Peyer's patch (tissue), 4 donors: ENCODE results near the gene DSC2. TPM values are rescaled to one million over a fixed set of nuclear protein-coding genes. Genes with fewer than 3 reads are reported as not detected.
"Not testable (repeated sequence)": the region's sequence is repeated elsewhere in the genome, so short reads cannot be mapped to it uniquely, and the experiment has no call there.

Source experiments
- DNase-seq, 3 donors: peaks; one replicate each; pipeline ENCODE4 v3.0.0-alpha.2; 2017 to 2019
- H3K27ac ChIP-seq, 4 donors: fragments of 200-600 bp; sonication (generic); one replicate each; pipeline ENCODE4 v1.5.1; 2016 to 2019
- H3K27me3 ChIP-seq, 2 donors: fragments of 200-600 bp; sonication (generic); one replicate each; pipeline ENCODE4 v1.5.1; 2019
- H3K36me3 ChIP-seq, 3 donors: fragments of 200-600 bp; sonication (generic); one replicate each; pipeline ENCODE4 v1.5.1; 2016 to 2019
- H3K4me1 ChIP-seq, 4 donors: fragments of 200-600 bp; sonication (generic); one replicate each; pipeline ENCODE4 v1.5.1; 2016 to 2019
- H3K4me3 ChIP-seq, 4 donors: fragments of 200-600 bp; sonication (generic); 1 replicate in 3 of 4; 2 replicates in 1 of 4; pipeline ENCODE4 v1.5.1; 2016 to 2019; ENCODE audit warnings: mild to moderate bottlenecking in 1 of 4
- H3K9me3 ChIP-seq, 4 donors: fragments of 200-600 bp; sonication (generic); one replicate each; pipeline ENCODE4 v1.5.1; 2016 to 2019; ENCODE audit warnings: mild to moderate bottlenecking in 1 of 4
- POLR2A ChIP-seq, 2 donors: fragments of 450-650 bp; IDR thresholded peaks; one replicate each; pipeline ENCODE4 v1.5.1; 2017; ENCODE audit warnings: antibody characterized with exemption in 2 of 2, mild to moderate bottlenecking in 2 of 2, moderate library complexity in 2 of 2
- total RNA-seq, 4 donors: library from RNA; depleted of rRNA; stranded (reverse); fragments of >200 nt; gene quantifications; one replicate each; pipeline ENCODE4 v1.1.0, GENCODE V29; 2016
- TF ChIP-seq, protein P1 (sequence below), 6 experiments: fragments of 450-650 bp in 4 of 6; fragments of 200-600 bp in 2 of 6; sonication (generic) in 1 of 6; IDR thresholded peaks; one replicate each; pipeline ENCODE4 v1.5.1; 2017 to 2019; ENCODE audit warnings: antibody characterized with exemption in 6 of 6, mild to moderate bottlenecking in 3 of 6, moderate library complexity in 1 of 6

The DSC2 gene
- total RNA-seq, 4 donors from 2014 or later, result 9.9 to 90.0 (median 59.6) TPM

GRCh38 chr18:31015715-31016434, 86.3 kb downstream of the DSC2 start:
- H3K36me3 ChIP-seq, result no peaks in the 10 kb centered on the region
- H3K27me3 ChIP-seq, result no peaks in the 10 kb centered on the region
- H3K4me1 ChIP-seq, result no peaks in the 10 kb centered on the region
- no peak for DNase-seq
- no peak for TF ChIP-seq POLR2A (IDR thresholded peaks at IDR 0.05)
- TF ChIP-seq, protein P1, sequence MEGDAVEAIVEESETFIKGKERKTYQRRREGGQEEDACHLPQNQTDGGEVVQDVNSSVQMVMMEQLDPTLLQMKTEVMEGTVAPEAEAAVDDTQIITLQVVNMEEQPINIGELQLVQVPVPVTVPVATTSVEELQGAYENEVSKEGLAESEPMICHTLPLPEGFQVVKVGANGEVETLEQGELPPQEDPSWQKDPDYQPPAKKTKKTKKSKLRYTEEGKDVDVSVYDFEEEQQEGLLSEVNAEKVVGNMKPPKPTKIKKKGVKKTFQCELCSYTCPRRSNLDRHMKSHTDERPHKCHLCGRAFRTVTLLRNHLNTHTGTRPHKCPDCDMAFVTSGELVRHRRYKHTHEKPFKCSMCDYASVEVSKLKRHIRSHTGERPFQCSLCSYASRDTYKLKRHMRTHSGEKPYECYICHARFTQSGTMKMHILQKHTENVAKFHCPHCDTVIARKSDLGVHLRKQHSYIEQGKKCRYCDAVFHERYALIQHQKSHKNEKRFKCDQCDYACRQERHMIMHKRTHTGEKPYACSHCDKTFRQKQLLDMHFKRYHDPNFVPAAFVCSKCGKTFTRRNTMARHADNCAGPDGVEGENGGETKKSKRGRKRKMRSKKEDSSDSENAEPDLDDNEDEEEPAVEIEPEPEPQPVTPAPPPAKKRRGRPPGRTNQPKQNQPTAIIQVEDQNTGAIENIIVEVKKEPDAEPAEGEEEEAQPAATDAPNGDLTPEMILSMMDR (IDR thresholded peaks at IDR 0.05), result no peak
- H3K4me3 ChIP-seq, result no peak overlapping the region
- no peaks in the 10 kb centered on the region for H3K9me3 ChIP-seq
- no peak overlapping the region for H3K27ac ChIP-seq

DNA sequence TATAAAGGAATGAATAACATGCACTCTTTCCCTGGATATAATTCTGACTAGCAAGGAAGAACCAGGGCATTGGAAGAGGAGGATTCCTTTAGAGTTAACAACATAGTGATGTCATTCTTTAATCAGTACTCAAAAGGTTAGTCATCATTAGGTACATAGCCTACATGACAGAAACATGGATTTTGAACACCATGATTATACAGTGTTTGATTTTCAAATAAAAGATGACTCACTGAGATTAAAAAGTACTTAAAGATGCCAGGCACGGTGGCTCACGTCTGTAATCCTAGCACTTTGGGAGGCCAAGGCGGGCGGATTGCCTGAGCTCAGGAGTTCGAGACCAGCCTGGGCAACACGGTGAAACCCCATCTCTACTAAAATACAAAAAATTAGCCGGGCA, 90.8 kb downstream of the DSC2 start:
- not testable (repeated sequence) for H3K4me3 ChIP-seq, H3K9me3 ChIP-seq, H3K36me3 ChIP-seq, H3K4me1 ChIP-seq, H3K27me3 ChIP-seq
- DNase-seq, result peak in 1 of 3 donors; percentile 47
- H3K27ac ChIP-seq, result peak overlapping the region in 1 of 4 donors; percentile 73

GRCh38 chr18:31010601-31011000, 91.6 kb downstream of the DSC2 start:
- H3K27ac ChIP-seq, result no peak overlapping the region
- no peaks in the 10 kb centered on the region for H3K27me3 ChIP-seq
- no peak overlapping the region for H3K4me3 ChIP-seq
- no peaks in the 10 kb centered on the region for H3K9me3 ChIP-seq
- TF ChIP-seq POLR2A (IDR thresholded peaks at IDR 0.05), result no peak
- H3K36me3 ChIP-seq, result no peaks in the 10 kb centered on the region
- DNase-seq, result no peak
- no peaks in the 10 kb centered on the region for H3K4me1 ChIP-seq

Other genes starting within 250 kb of the DSC2 start
- gene DSC3, start 59.7 kb downstream of the DSC2 start, total RNA-seq, result 1 to 10 TPM in 1 of 4 donors, under 1 TPM in 3; 0.38 to 2.0 (median 0.76) TPM
- under 1 TPM in 1 of 4 donors, not detected in 3; 0.35 TPM for gene DSC1, start 60.4 kb upstream of the DSC2 start, total RNA-seq
- gene DSG1, start 215.7 kb upstream of the DSC2 start, total RNA-seq, result under 1 TPM in 2 of 4 donors, not detected in 2; 0.27 to 0.38 TPM